SH-SY5Y (cell line): ENCODE data around the gene NOXA1.

Experiments used
- GATA2 ChIP-seq: IDR thresholded peaks from 2 replicates; pipeline ENCODE4 v1.6.1; 2011; ENCODE audit warnings: mild to moderate bottlenecking, low read depth, low read length
- GATA3 ChIP-seq: IDR thresholded peaks from 2 replicates; pipeline ENCODE4 v1.6.1; 2011; ENCODE audit warnings: low read depth, mild to moderate bottlenecking, low read length, moderate library complexity

DNA sequence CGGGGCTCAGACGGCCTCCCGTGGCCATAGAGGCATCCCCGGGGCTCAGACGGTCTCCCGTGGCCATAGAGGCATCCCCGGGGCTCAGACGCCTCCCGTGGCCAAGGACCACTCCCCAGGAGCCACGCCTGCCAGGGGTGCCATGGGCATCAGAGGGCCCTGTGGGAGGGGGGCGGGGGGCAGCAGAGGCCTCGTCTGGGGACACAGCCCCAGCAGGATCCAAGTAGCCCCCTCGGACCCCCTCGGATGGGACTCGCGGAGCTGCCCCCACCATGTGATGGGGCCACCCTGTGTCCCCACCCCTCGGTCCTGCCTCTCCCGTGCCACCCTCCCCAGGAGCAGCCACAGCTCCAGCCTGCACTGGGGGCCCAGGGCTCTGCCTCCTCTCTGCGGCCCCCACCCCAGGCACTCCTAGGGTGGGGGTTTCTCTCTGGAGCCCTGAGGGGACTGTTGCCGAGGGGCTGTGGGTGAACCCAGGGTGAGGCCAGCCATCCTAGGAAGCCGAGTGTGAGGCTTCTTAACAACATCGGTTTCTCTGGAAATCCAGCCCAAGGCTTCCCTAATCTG is 15.5 kb downstream of the NOXA1 start:
- TF ChIP-seq GATA2 (no peak), GATA3 (no peak)
